Measurements from ENCODE around the gene COL4A2.
A peak's percentile ranks its signal among the peaks of the same experiment; 100 is the strongest.

COL4A2 gene

GRCh38 chr13:110305949-110306339, 1.1 kb upstream of the COL4A2 start:
- no peak for DNase-seq (ENCODE audit: low spot score)
- no peak for TF ChIP-seq CTCF (conservative IDR thresholded peaks at IDR 0.05; ENCODE audit: low read depth)
- peak overlapping the region; percentile 82 for H3K27ac ChIP-seq
- POLR2A ChIA-PET (ENCODE audit: low non-redundant PET), result no interaction called here
- CTCF ChIA-PET, result no interaction called here

DNA sequence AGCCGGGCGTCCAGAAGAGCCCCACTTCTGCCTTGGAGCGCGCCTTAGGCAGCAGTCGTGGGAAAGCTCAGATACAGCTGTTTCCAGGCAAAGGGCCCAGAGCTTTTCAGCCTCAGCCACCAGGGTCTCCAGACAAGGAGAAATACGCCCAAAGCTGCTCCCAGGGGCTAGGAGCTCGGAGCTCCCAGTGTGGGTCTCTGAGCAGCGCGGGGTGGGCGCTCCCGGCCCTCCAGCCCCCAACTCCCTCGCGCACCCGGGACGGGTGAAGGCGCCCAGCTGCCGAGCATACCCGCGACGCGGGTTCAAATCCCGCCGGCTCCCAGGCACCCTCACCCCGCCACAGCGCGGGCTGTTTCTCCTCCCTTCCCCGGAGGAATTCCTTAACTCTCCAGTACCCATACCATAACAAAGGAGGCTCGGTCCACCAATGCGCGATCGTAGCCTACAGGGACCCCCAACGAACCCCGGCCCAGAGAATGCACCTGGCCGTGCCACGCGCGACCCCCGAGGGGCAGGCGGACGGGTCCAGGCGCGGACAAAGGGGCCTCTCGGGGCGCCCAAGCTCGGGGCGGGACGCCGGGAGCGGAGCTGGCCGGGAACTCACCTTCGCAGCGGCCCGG, 634 bp upstream of the COL4A2 start:
- peak overlapping the region; percentile 82 for H3K27ac ChIP-seq
- ChIA-PET POLR2A (ENCODE audit: low non-redundant PET) (interaction anchor here (1.5 kb wide), 1 partner anchor 42 kb away, joined by 3 read pairs; no protein-coding TSS in a partner anchor), CTCF (interaction anchor here (0.6 to 0.7 kb wide), 2 partner anchors 69 to 153 kb away, joined by 3 read pairs; no protein-coding TSS in a partner anchor)
- TF ChIP-seq CTCF (conservative IDR thresholded peaks at IDR 0.05; ENCODE audit: low read depth), result no peak
- no peak for DNase-seq (ENCODE audit: low spot score)

DNA sequence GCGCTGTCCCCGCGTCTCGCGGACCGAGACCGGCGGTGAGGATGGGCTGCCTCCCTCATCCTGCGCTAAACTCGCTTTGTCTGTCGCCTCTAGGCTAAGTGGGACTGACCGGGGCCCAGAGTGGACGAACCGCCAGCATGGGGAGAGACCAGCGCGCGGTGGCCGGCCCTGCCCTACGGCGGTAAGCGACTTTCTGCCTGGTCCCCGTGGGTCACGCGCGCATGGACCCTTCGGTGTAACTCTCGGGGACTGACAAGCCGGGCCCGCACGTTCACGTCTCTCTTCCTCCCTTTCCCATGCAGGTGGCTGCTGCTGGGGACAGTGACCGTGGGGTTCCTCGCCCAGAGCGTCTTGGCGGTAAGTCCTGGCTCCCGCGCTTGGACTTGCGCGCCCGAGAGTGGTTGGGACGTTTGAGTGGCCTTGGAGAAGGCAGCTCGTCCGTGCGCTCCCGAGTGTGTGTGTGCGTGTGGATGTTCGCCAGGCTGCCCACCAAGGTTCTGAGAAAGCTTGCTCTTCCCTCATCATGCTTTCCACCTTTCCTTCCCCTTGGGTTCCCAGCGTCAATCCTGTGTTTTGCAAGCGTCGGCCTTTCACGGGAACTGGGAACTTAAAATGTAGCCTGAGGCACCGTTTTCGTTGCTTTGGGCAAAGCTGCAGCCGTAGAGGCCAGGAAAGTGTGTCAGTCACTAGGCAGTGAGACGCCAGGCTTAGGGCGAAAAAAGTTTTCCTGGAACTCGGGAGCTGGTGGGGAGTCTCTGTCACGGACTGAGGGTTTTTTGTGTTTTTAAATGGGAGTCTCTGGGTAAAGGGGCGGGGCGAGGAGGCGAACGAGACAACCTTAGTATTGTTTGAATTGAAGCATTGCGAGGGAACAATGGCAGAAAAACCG, 927 bp downstream of the COL4A2 start:
- POLR2A ChIA-PET (ENCODE audit: low non-redundant PET), result interaction anchor here (1.5 kb wide), 1 partner anchor 40 kb away, joined by 3 read pairs; no protein-coding TSS in a partner anchor
- DNase-seq (ENCODE audit: low spot score), result no peak
- no peak for TF ChIP-seq CTCF (conservative IDR thresholded peaks at IDR 0.05; ENCODE audit: low read depth)
- CTCF ChIA-PET, result interaction anchor here (0.6 to 1.1 kb wide), 5 partner anchors 37 to 148 kb away, joined by 3 to 4 read pairs (median 3); no protein-coding TSS in a partner anchor
- peak overlapping the region; percentile 82 for H3K27ac ChIP-seq

DNA sequence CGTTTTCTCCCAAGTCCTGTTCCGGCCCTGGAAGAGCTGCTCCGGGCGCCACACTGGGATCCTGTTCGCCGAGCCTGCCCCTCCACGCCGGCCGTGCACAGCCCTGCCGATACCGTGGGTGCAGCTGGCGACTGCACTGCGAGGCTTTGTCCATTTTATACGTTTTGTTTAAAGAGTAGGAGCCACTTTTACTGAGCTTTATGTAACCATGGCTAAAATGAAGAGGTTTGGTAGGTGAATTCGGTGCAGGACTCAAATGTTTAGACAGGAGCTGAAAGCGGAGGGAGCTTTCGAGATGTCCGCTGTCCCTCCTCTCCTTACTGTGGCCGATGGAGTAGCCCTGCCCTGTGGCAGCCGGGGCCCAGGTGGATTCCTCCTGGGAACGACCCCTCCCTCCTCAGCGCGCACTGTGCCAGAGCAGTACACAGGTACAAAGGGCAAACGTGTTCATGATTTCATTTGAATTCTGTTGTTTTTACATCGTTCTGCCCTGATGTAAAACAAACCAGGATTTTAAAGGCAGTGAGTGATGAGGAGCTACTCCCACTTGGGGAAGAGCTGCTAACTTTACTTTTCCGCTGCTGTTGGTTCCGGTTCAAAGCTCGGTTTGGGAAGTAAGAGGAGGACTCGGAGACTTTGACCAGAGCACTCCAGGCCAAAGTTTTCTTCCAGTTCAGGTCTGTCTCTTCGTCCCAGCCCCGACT, 1.7 kb downstream of the COL4A2 start:
- no peak for DNase-seq (ENCODE audit: low spot score)
- H3K27ac ChIP-seq, result peak overlapping the region; percentile 82
- TF ChIP-seq CTCF (conservative IDR thresholded peaks at IDR 0.05; ENCODE audit: low read depth), result no peak
- ChIA-PET CTCF (interaction anchor here (0.8 to 1.1 kb wide), 3 partner anchors 39 to 147 kb away, joined by 3 to 4 read pairs (median 3); no protein-coding TSS in a partner anchor), POLR2A (ENCODE audit: low non-redundant PET) (no interaction called here)

DNA sequence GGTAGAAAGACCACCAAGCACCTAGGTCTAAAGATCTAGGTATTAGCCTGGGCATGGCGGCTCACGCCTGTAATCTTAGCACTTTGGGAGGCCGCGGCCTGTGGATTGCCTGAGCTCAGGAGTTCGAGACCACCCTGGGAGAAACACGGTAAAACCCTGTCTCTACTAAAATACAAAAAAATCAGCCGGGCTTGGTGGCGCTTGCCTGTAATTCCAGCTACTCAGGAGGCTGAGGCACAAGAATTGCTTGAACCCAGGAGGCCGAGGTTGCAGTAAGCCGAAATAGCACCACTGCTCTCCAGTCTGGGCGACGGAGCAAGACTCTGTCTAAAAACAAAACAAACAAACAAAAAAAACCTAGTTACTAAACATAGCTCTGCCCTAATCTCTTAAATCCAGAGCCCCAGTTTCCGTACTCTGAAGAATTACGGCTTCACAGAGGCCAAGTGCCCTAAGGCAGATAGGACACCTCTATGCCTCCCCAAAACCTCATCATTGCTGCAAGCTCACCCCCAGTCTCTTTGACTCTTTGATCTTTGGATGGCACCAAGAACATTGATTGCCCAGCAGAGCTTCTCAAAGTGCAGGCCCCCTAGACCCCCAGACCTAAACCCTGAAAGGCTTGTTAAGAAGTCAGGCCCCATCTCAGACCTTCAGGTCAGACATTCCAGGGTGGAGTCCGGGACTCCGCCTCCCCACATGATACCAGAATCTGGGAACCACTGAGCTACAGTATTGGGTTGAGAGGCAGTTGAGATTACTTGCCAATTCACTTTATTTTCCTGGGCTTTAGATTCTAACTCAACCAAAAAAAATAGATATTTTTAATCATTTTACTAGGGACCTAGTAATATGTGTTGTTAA, 2.8 kb downstream of the COL4A2 start:
- peak overlapping the region; percentile 82; the same call in 1 of the 2 replicates for H3K27ac ChIP-seq
- TF ChIP-seq CTCF (conservative IDR thresholded peaks at IDR 0.05; ENCODE audit: low read depth), result no peak
- CTCF ChIA-PET, result no interaction called here
- no peak for DNase-seq (ENCODE audit: low spot score)
- POLR2A ChIA-PET (ENCODE audit: low non-redundant PET), result no interaction called here

All from RWPE1 (cell line).